OCI-LY1 (cell line): ENCODE measurements around the gene PCBP3.

Source experiments
- CTCF ChIP-seq: fragments of 200-600 bp; sonication (generic), shearing (Covaris generic); IDR thresholded peaks from 2 replicates; pipeline ENCODE4 v1.5.1; 2017; ENCODE audit warnings: mild to moderate bottlenecking, antibody characterized with exemption, low read length, moderate library complexity, mixed read lengths
- EZH2 ChIP-seq: fragments of 200-600 bp; sonication (generic), shearing (Covaris generic); IDR thresholded peaks from 2 replicates; pipeline ENCODE4 v1.8.0; 2017; ENCODE audit warnings: borderline replicate concordance, mixed run types, mild to moderate bottlenecking, antibody characterized with exemption, low read length, moderate library complexity, mixed read lengths

- TF ChIP-seq CTCF (no peak), EZH2 (no peak)
Observed at GRCh38 chr21:45877171-45877438, 233.6 kb downstream of the PCBP3 start.
